ENCODE results near the gene ASAP2.

Gene ASAP2

GRCh38 chr2:9256147-9256546 lies 49.5 kb downstream of the ASAP2 start:
- no peak for TF ChIP-seq CTCF (IDR thresholded peaks at IDR 0.05; ENCODE audit: low read depth, low read length, missing control alignments)
- in situ Hi-C loops (cut with HindIII; ENCODE audit: low sequenced_read_pairs) = no loop called here
- H3K4me3 ChIP-seq (ENCODE audit: low read depth, low read length) = no peak overlapping the region
- no peak for DNase-seq (ENCODE audit: low read depth)

DNA sequence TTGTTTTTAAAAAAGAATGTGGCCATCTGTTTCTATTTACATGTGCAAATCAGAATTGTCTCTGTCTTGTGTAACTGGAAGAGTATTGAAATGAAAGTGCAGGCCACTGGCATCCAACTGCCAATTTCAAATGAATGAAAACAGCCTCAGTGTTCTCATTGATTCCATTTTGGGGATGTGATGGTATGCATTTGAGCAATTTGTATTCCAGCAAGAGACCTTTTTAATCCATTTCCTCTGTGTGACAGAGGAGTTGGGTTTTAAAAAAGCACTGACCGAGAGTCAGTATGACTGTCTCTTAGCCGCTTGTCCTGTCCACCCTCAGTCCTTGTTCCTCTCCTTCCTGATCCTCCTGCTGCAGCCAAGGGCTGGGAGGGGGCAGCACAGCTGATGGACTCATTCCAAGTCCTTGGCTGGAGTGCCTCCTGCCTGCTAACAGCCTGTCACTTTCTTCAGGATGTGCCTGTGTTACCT lies 50.0 kb downstream of the ASAP2 start:
- H3K4me3 ChIP-seq (ENCODE audit: low read depth, low read length) = no peak overlapping the region
- no peak for TF ChIP-seq CTCF (IDR thresholded peaks at IDR 0.05; ENCODE audit: low read depth, low read length, missing control alignments)
- DNase-seq (ENCODE audit: low read depth) = no peak
- in situ Hi-C loops (cut with HindIII; ENCODE audit: low sequenced_read_pairs) = no loop called here

DNA sequence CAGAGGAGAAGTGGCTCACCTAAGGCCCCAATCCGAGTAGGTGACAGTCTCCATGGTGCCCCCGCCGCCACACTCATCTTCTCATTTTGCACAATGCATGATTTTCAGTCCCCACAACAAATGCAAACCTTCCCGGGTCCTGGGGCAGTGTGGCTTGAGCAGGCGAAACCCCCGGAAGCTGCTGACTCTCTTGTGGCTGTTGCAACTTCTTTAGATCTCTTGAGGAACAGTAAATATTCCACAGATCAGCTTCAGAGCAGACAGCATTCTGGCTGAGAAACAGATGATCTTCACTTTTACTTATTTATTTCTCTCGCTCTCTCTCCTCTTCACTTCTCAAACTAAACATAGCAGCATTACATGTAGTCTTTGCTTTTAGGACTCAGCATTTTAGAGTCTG lies 51.9 kb downstream of the ASAP2 start:
- H3K4me3 ChIP-seq (ENCODE audit: low read depth, low read length) = no peak overlapping the region
- in situ Hi-C loops (cut with HindIII; ENCODE audit: low sequenced_read_pairs) = no loop called here
- TF ChIP-seq CTCF (IDR thresholded peaks at IDR 0.05; ENCODE audit: low read depth, low read length, missing control alignments) = no peak
- DNase-seq (ENCODE audit: low read depth) = no peak

GRCh38 chr2:9258953-9259399 lies 52.4 kb downstream of the ASAP2 start:
- in situ Hi-C loops (cut with HindIII; ENCODE audit: low sequenced_read_pairs) = no loop called here
- TF ChIP-seq CTCF (IDR thresholded peaks at IDR 0.05; ENCODE audit: low read depth, low read length, missing control alignments) = no peak
- no peak for DNase-seq (ENCODE audit: low read depth)
- H3K4me3 ChIP-seq (ENCODE audit: low read depth, low read length) = no peak overlapping the region

DNA sequence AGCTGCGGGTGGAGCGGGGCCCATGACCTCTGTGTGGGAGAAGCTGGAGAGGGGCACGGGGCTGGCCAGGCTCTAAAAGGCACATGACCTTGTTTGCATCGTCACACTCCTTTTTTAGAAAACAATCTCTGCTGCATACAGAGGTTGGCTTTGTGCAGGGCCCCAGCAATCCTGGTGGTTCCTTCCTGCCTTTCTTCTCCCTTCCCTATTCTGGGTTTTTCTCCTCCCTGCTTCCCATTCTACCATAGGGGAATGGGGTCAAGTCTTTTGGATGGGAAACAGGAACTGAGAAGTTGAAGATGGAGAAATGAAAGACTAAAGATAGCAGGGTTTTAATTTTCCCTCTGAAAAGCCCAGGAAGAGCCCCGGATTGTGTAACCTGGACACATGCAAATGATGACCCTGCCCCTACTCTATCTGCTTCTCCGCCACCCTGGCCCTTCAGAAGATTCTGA lies 53.9 kb downstream of the ASAP2 start:
- DNase-seq (ENCODE audit: low read depth) = no peak

GRCh38 chr2:9261231-9261883 lies 54.7 kb downstream of the ASAP2 start:
- in situ Hi-C loops (cut with HindIII; ENCODE audit: low sequenced_read_pairs) = no loop called here
- H3K4me3 ChIP-seq (ENCODE audit: low read depth, low read length) = no peak overlapping the region

More for the DNA sequence above, 53.9 kb downstream of the ASAP2 start:
- in situ Hi-C loops (cut with HindIII; ENCODE audit: low sequenced_read_pairs) = no loop called here
- no peak overlapping the region for H3K4me3 ChIP-seq (ENCODE audit: low read depth, low read length)
- TF ChIP-seq CTCF (IDR thresholded peaks at IDR 0.05; ENCODE audit: low read depth, low read length, missing control alignments) = no peak

More at GRCh38 chr2:9261231-9261883, 54.7 kb downstream of the ASAP2 start:
- DNase-seq (ENCODE audit: low read depth) = no peak
- TF ChIP-seq CTCF (IDR thresholded peaks at IDR 0.05; ENCODE audit: low read depth, low read length, missing control alignments) = no peak
